Liver (tissue), 3 donors: ENCODE measurements around the gene CCDC40.

Experiments
- FOXA1 ChIP-seq: IDR thresholded peaks from 2 replicates; pipeline ENCODE4 v1.6.1; 2016; ENCODE audit warnings: antibody characterized with exemption
- GABPA ChIP-seq, 2 donors: IDR thresholded peaks in 1 of 2; conservative IDR thresholded peaks in 1 of 2; 2 replicates each; pipeline ENCODE4 v1.6.1; 2016; ENCODE audit warnings: antibody characterized with exemption in 2 of 2, mild to moderate bottlenecking in 1 of 2, moderate library complexity in 1 of 2
- TF ChIP-seq, protein P1 (sequence below): fragments of 150-350 bp; IDR thresholded peaks from 2 replicates; pipeline ENCODE4 v1.5.1; 2017; ENCODE audit warnings: improper control_type of control experiment, low read depth, low read length; ENCODE audit not compliant: missing input control
- donor health status: healthy.
- donor health status: healthy.

DNA sequence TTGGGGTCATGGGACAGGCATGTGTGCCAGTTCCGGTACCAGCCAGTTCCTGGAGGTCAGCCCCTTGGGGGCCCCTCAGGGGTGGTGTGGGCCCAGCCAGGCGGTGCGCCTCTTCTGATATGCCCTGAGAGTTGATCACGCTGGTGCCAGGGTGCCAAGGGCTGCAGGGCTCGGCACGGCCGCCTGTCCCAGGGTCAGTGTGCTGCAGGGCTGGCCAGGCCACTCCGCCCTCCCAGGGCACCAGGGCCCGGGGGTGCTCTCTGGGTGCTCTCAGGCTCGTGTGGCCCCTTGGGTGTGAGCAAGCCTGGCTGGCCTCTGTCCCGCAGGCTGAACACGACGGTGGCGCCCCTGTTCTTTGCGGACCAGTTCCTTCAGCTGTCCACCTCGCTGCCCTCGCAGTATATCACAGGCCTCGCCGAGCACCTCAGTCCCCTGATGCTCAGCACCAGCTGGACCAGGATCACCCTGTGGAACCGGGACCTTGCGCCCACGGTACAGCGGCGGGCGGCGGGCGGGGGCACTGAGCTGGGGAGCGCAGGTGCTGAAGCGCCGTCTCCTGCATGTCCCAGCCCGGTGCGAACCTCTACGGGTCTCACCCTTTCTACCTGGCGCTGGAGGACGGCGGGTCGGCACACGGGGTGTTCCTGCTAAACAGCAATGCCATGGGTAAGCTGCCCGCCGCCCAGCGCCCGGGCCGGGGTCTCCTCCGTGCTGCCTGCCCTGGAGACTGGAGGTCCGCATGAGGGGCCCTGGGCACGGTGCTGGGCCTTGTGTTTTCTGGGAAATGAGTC is 71.0 kb downstream of the CCDC40 start:
- TF ChIP-seq GABPA (IDR thresholded peaks at IDR 0.05 in 1 of 2, conservative IDR thresholded peaks at IDR 0.05 in 1 of 2) (no peak), FOXA1 (no peak)
- TF ChIP-seq, protein P1, sequence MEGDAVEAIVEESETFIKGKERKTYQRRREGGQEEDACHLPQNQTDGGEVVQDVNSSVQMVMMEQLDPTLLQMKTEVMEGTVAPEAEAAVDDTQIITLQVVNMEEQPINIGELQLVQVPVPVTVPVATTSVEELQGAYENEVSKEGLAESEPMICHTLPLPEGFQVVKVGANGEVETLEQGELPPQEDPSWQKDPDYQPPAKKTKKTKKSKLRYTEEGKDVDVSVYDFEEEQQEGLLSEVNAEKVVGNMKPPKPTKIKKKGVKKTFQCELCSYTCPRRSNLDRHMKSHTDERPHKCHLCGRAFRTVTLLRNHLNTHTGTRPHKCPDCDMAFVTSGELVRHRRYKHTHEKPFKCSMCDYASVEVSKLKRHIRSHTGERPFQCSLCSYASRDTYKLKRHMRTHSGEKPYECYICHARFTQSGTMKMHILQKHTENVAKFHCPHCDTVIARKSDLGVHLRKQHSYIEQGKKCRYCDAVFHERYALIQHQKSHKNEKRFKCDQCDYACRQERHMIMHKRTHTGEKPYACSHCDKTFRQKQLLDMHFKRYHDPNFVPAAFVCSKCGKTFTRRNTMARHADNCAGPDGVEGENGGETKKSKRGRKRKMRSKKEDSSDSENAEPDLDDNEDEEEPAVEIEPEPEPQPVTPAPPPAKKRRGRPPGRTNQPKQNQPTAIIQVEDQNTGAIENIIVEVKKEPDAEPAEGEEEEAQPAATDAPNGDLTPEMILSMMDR, result no peak
